Kidney (tissue), 14 donors: ENCODE data around the gene MACROD2. TPM values are rescaled to one million over a fixed set of nuclear protein-coding genes. Genes with fewer than 3 reads are reported as not detected.

Experiments
- DNase-seq, 5 donors: peaks; one replicate each; pipeline ENCODE4 v3.0.0-alpha.2; 2013 to 2020
- FAIRE-seq: peaks from 2 replicates; lab custom pipeline; 2012; peaks lifted over from hg19 to GRCh38; lab: Jason Lieb, UNC
- H3K27ac ChIP-seq, 2 donors: one replicate each; pipeline ENCODE4 v1.7.0; 2013; ENCODE audit warnings: low read depth in 2 of 2, low read length in 2 of 2, inconsistent platforms in 1 of 2
- H3K27me3 ChIP-seq: one replicate; pipeline ENCODE4 v1.7.1; 2013; ENCODE audit warnings: low read length, inconsistent platforms; ENCODE audit not compliant: control insufficient read depth, insufficient read depth
- H3K36me3 ChIP-seq, 3 donors: one replicate each; pipeline versions ENCODE4 v1.7.0 to v1.7.1; 2013; ENCODE audit warnings: low read length in 3 of 3, control low read depth in 1 of 3, inconsistent platforms in 1 of 3; ENCODE audit not compliant: insufficient read depth in 3 of 3, control insufficient read depth in 2 of 3
- H3K4me1 ChIP-seq, 3 donors: one replicate each; pipeline versions ENCODE4 v1.7.0 to v1.7.1; 2013; ENCODE audit warnings: low read length in 3 of 3, inconsistent platforms in 1 of 3, low read depth in 1 of 3; ENCODE audit not compliant: control insufficient read depth in 2 of 3, insufficient read depth in 2 of 3
- H3K4me3 ChIP-seq, 3 donors: one replicate each; pipeline versions ENCODE4 v1.7.0 to v1.8.1; 2013; ENCODE audit warnings: low read length in 3 of 3, control low read depth in 1 of 3, inconsistent platforms in 1 of 3
- H3K9ac ChIP-seq, 3 donors: one replicate each; pipeline versions ENCODE4 v1.7.0 to v1.7.1; 2013; ENCODE audit warnings: low read length in 3 of 3, control low read depth in 1 of 3, inconsistent platforms in 1 of 3
- H3K9me3 ChIP-seq, 3 donors: one replicate each; pipeline versions ENCODE4 v1.7.0 to v1.7.1; 2013; ENCODE audit warnings: low read length in 3 of 3, control low read depth in 1 of 3, inconsistent platforms in 1 of 3; ENCODE audit not compliant: control insufficient read depth in 2 of 3, insufficient read depth in 1 of 3
- intact Hi-C: fragments of 100-400 bp; cut with DNase I; formaldehyde crosslinking; loops from one replicate; pipeline ENCODE4 v1.11.1; 2022
- polyA plus RNA-seq: library from polyadenylated mRNA; stranded (reverse); fragments of 350-450 nt; fragmentation: Illumina TruSeq; extraction: RNeasy Lipid Tissue Mini Kit (QIAGEN cat#74804); gene quantifications from one replicate; pipeline ENCODE4 v1.2.3, GENCODE V29; 2014; ENCODE audit warnings: low read depth, low replicate concordance; ENCODE audit not compliant: insufficient read depth
- total RNA-seq: library from RNA; stranded (reverse); fragmentation: NEBNext Ultra II Directional; extraction: Animal tissue kit (Norgen Biotek cat#: 25700); gene quantifications from one replicate; pipeline ENCODE4 v1.2.1, GENCODE V29; 2021
- TF ChIP-seq, protein P1 (sequence below): IDR thresholded peaks from 3 replicates; pipeline ENCODE4 v1.5.1; 2012; ENCODE audit warnings: mild to moderate bottlenecking, moderate library complexity, borderline replicate concordance; ENCODE audit not compliant: insufficient read depth; ENCODE audit errors: extremely low read depth
- donor health status: control.
- donor health status: control.
- donor health status: control.
- donor health status: control.
- donor health status: control.
- donor health status: DM: yes; HTN: yes; CAD: no.
- donor health status: Normal renal cell carcinoma (clear cell type).

MACROD2 gene
- total and polyA plus RNA-seq, 2 donors from 2014 or later, result 3.0 to 10.0 TPM

DNA sequence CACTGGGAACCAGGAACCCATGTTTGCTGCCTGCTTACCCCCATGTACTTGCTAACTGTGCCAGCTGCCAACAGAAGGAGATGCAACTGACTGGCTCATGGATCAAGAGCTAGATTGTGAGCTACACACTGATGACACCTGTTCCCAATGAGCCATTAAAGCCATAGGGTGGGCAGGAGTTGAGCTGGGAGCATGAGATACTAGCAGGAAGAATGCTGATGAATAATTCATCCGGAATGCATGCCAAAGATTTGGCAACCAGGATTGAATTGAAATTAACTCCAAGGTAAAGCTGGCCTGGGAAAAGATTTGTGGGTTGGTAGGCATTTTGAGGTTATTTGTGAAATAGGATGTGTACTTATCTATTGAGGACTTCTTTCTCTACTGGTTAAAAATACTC is 1946.8 kb downstream of the MACROD2 start:
- H3K27me3 ChIP-seq, result no peaks in the 10 kb centered on the region
- H3K4me3 ChIP-seq, result no peak overlapping the region
- intact Hi-C loops, result no loop called here
- H3K36me3 ChIP-seq, result no peaks in the 10 kb centered on the region
- no peak overlapping the region for H3K9ac ChIP-seq
- TF ChIP-seq, protein P1, sequence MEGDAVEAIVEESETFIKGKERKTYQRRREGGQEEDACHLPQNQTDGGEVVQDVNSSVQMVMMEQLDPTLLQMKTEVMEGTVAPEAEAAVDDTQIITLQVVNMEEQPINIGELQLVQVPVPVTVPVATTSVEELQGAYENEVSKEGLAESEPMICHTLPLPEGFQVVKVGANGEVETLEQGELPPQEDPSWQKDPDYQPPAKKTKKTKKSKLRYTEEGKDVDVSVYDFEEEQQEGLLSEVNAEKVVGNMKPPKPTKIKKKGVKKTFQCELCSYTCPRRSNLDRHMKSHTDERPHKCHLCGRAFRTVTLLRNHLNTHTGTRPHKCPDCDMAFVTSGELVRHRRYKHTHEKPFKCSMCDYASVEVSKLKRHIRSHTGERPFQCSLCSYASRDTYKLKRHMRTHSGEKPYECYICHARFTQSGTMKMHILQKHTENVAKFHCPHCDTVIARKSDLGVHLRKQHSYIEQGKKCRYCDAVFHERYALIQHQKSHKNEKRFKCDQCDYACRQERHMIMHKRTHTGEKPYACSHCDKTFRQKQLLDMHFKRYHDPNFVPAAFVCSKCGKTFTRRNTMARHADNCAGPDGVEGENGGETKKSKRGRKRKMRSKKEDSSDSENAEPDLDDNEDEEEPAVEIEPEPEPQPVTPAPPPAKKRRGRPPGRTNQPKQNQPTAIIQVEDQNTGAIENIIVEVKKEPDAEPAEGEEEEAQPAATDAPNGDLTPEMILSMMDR, result no peak
- DNase-seq, result no peak
- no peak overlapping the region for H3K27ac ChIP-seq
- H3K9me3 ChIP-seq, result peaks cover 0 to 13% (median 0%) of the 10 kb centered on the region in 3 donors
- no peaks in the 10 kb centered on the region for H3K4me1 ChIP-seq
- FAIRE-seq, result no peak

GRCh38 chr20:15945289-15945688 is 1950.0 kb downstream of the MACROD2 start:
- no peaks in the 10 kb centered on the region for H3K36me3 ChIP-seq
- H3K4me3 ChIP-seq, result no peak overlapping the region
- intact Hi-C loops, result no loop called here
- TF ChIP-seq, protein P1, result no peak
- no peaks in the 10 kb centered on the region for H3K27me3 ChIP-seq
- no peak overlapping the region for H3K27ac ChIP-seq
- DNase-seq (no peak), FAIRE-seq (no peak)
- no peaks in the 10 kb centered on the region for H3K9me3 ChIP-seq
- H3K4me1 ChIP-seq, result no peaks in the 10 kb centered on the region
- H3K9ac ChIP-seq, result no peak overlapping the region

DNA sequence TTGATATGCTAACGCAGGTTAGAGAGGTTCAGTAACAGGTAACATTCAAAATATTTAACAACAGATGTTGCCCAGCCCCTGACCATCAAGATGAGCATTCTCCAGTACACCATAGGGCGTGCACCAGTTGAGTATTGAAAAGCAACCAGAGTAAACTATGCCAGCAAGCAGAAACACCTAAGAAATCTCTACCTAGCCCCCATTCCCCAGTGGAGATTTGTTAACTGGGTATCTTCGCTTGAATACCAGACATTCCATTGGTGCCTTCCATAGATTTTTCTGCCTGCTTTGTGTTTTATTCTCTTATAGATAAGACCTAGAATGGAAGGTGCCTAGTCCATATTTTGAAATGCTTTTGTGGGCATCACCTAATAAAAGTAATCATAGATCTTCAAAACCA is 1954.1 kb downstream of the MACROD2 start:
- Histone ChIP-seq H3K9me3 (no peaks in the 10 kb centered on the region), H3K4me3 (no peak overlapping the region), H3K36me3 (no peaks in the 10 kb centered on the region), H3K27ac (no peak overlapping the region), H3K4me1 (no peaks in the 10 kb centered on the region), H3K9ac (no peak overlapping the region), H3K27me3 (no peaks in the 10 kb centered on the region)
- TF ChIP-seq, protein P1, result no peak
- FAIRE-seq (no peak), DNase-seq (no peak)
- intact Hi-C loops, result no loop called here

DNA sequence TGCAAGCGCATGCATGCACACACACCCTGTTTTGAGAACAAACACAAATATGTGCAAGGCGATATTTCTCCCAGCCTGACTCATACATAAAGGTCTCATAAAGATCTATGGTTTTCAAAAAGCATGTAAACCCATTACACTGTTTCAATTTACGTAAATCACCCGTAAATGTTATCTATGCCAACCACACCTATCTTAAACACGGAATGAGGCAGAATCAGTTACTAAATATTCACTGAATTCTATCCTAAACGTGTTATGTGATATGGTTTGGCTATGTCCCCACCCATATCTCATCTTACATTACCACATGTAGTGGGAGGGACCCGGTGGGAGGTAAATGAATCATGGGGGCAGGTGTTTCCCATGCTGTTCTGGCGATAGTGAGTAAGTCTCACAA is 1956.3 kb downstream of the MACROD2 start:
- H3K27ac ChIP-seq, result no peak overlapping the region
- no peak overlapping the region for H3K4me3 ChIP-seq
- TF ChIP-seq, protein P1, result no peak
- FAIRE-seq (no peak), DNase-seq (no peak)
- intact Hi-C loops, result no loop called here
- no peaks in the 10 kb centered on the region for H3K9me3 ChIP-seq
- H3K9ac ChIP-seq, result no peak overlapping the region
- H3K27me3 ChIP-seq, result no peaks in the 10 kb centered on the region
- no peaks in the 10 kb centered on the region for H3K4me1 ChIP-seq
- no peaks in the 10 kb centered on the region for H3K36me3 ChIP-seq
